Natural killer cell treated with Interleukin-12 subunit alpha and Interleukin-12 subunit beta and Interleukin-15 and Interleukin-18, amount 100 ng/mL, for 72 hours (primary cell): ENCODE data around the gene STX1A. TPM values are rescaled to one million over a fixed set of nuclear protein-coding genes. Genes with fewer than 3 reads are reported as not detected.

Experiments used
- ATAC-seq, 2 donors: fragments of 150-1000 bp; cut with Tn5 transposase in 1 of 2; sonication (Bioruptor Pico), chemical (Tn5 transposase) in 1 of 2; 2 replicates each; pipeline ENCODE4 v1.10.0; 2021
- DNase-seq: peaks from one replicate; pipeline ENCODE4 v3.0.0; 2022; ENCODE audit warnings: low spot score
- H3K27ac Mint-ChIP-seq, 2 donors: 1 replicate in 1 of 2; 2 replicates in 1 of 2; pipeline ENCODE4 v1.8.0; 2022; ENCODE audit warnings: mixed read lengths in 2 of 2, mild to moderate bottlenecking in 1 of 2, moderate library complexity in 1 of 2
- H3K27me3 Mint-ChIP-seq, 2 donors: 1 replicate in 1 of 2; 2 replicates in 1 of 2; pipeline ENCODE4 v1.8.0; 2022; ENCODE audit warnings: mixed read lengths in 2 of 2
- H3K36me3 Mint-ChIP-seq: one replicate; pipeline ENCODE4 v1.8.0; 2022; ENCODE audit warnings: mixed read lengths
- H3K4me1 Mint-ChIP-seq, 2 donors: 1 replicate in 1 of 2; 2 replicates in 1 of 2; pipeline ENCODE4 v1.8.0; 2022; ENCODE audit warnings: low read depth in 2 of 2, mixed read lengths in 2 of 2, mild to moderate bottlenecking in 1 of 2
- H3K4me3 Mint-ChIP-seq: one replicate; pipeline ENCODE4 v1.8.0; 2022; ENCODE audit warnings: mixed read lengths
- H3K9me3 Mint-ChIP-seq: 2 replicates; pipeline ENCODE4 v1.8.0; 2022; ENCODE audit warnings: mixed read lengths
- total RNA-seq, 2 donors: library from RNA; stranded (reverse); gene quantifications; one replicate each; pipeline ENCODE4 v1.2.3, GENCODE V29; 2022

The STX1A gene
- total RNA-seq, result 10 to 100 TPM; 17.8 to 23.2 TPM

DNA sequence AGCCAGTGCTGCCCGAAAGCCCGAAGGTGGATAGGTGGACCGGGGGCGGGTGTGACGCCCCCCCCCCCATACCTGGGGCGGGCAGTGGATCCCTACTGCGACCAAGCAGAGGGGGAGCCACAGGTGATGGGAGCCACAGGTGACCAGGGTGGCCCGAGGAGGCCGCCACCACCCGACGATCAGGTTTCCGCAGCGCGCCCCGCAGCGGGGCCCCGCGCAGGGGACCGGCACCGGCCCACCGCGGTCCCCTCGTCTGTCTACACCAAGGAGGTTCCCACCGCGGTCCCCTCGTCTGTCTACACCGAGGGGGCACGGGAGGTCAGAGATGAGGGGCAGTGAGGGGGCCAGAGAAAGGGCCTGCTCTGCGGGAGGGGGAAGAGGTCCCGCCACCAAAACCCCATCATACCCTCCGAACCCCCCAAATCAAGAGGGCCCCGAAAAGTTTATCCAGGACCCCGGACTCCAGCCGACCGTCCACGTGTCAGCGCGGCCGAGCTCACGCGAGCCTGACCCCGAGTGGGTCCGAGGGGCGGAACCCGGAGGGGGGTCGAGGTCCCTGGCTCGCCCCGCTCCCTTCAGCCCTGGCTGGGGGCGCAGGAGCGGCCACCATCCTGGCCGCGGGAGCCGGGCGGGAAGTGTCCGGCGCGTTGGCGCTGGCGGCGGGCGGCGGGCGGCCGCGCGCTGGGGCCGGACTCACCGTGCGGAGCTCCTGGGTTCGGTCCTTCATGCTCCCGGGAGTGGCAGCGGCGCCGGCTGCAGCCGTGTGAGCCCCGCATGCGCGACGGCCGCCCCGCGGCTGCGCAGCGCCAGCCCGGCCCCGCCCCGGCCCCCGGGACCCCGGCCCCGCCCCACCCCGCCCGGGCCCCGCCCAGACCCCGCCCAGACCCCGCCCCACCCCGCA is at the start of gene STX1A:
Gene STX1A, minus strand, starts transcription at position 765 of the 901 bp plus-strand sequence. Its CDS starts 38 bp downstream, at position 727.
- Mint-ChIP-seq H3K4me1 (peaks cover 18 to 27% of the 10 kb centered on the region in 2 donors), H3K9me3 (no peaks in the 10 kb centered on the region), H3K4me3 (peak within 1 kb of the TSS; percentile 85), H3K36me3 (no peaks in the 10 kb centered on the region), H3K27me3 (peaks cover 6 to 7% of the 10 kb centered on the region in 2 donors), H3K27ac (peak within 1 kb of the TSS; percentile 45 to 73)
- ATAC-seq (peak; percentile 88 to 94), DNase-seq (peak; percentile 83)

DNA sequence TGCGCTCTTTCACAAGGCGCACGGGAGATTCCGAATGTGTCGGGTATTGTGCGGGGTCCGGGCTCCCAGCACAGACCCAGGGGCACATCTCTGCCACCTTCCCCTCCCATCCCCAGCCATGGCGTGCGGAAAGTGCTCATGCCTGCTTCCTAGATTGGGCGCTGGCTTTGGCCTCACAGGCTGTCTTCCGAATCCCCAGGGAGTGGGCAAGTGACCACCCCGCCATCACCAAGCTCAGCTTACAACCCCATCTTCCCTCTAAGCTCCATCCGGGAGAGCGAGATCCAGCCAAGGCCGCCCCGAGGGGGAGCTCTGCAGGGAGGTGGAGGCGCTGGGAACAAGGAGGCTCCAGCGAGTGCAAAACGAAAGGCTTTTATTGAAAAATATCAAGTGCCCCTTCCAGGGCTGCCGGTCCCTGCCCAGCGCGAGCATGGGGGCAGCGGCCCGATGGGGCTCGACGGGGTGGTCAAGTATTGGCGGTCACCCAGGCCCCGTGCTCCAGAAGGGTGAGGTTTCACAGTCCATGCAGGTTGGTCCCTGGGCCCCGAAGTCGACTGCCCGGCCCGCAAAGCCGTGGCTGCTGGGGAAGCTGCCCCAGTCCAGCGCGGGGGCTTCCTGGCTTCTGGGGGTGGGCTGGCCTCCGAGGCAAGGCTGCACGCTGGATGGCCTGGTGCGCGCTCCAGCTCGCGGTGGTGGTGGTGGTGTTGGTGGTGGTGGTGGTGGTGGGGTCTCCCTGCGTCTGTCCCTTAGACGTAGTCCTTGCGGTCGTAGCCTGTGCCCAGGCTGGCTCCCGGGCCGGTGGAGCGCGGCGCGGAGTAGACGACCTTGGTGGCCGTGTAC is 49.4 kb upstream of the STX1A start:
- Mint-ChIP-seq H3K4me1 (no peaks in the 10 kb centered on the region), H3K27ac (no peak overlapping the region), H3K9me3 (no peaks in the 10 kb centered on the region), H3K4me3 (no peak overlapping the region), H3K27me3 (peaks cover 14 to 15% of the 10 kb centered on the region in 2 donors), H3K36me3 (no peaks in the 10 kb centered on the region)
- ATAC-seq, result no peak
- no peak for DNase-seq

DNA sequence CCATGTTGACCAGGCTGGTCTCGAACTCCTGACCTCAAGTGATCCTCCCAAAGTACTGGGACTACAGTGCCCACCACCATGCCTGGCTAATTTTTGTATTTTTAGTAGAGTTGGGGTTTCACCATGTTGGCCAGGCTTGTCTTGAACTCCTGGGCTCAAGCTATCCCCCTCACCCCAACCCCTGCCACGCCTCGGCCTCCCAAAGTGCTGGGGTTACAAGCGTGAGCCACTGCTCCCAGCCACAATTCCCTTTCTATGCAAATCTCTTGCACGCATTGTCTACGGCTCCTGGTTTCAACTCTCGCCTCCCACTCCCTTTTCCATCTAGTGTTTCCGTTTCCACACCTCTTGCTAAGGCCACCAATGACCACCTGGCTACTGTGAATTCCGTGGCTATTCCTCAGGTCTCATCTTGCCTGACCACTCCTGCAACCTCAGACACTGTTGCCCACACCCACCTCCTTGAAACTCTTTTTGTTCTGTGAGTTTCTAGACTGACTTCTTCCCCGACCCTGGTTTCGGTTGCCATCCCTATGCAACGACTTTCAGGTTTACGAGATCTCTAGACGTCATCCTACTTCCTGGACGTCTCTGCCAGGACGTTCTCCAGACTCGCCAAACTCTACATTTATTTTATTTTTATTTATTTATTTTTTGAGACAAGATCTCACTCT is 47.2 kb upstream of the STX1A start:
- ATAC-seq (no peak), DNase-seq (no peak)
- Mint-ChIP-seq H3K27me3 (peaks cover 13 to 18% of the 10 kb centered on the region in 2 donors), H3K4me3 (no peak overlapping the region), H3K4me1 (no peaks in the 10 kb centered on the region), H3K9me3 (no peaks in the 10 kb centered on the region), H3K36me3 (no peaks in the 10 kb centered on the region), H3K27ac (no peak overlapping the region)

DNA sequence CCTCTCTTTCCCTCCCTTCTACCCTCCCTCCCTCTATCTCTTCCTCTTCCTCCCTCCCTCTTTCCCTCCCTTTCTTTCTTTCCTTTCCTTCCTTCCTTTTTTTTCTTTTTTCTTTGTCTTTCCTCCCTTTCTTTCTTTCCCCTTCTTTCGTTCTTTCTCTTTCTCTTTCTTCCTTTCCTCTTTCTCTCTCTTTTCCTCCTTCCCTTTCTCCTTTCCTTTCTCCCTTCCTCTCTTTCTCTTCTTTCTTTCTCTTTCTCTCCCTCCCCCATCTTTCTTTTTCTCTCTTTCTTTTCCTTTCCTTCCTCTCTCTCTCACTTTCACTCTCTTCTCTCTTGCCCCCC is 43.2 kb upstream of the STX1A start:
- Mint-ChIP-seq H3K27ac (no peak overlapping the region), H3K9me3 (no peaks in the 10 kb centered on the region), H3K36me3 (no peaks in the 10 kb centered on the region), H3K27me3 (peaks cover 6 to 10% of the 10 kb centered on the region in 2 donors), H3K4me1 (no peaks in the 10 kb centered on the region), H3K4me3 (no peak overlapping the region)
- ATAC-seq (no peak), DNase-seq (no peak)

DNA sequence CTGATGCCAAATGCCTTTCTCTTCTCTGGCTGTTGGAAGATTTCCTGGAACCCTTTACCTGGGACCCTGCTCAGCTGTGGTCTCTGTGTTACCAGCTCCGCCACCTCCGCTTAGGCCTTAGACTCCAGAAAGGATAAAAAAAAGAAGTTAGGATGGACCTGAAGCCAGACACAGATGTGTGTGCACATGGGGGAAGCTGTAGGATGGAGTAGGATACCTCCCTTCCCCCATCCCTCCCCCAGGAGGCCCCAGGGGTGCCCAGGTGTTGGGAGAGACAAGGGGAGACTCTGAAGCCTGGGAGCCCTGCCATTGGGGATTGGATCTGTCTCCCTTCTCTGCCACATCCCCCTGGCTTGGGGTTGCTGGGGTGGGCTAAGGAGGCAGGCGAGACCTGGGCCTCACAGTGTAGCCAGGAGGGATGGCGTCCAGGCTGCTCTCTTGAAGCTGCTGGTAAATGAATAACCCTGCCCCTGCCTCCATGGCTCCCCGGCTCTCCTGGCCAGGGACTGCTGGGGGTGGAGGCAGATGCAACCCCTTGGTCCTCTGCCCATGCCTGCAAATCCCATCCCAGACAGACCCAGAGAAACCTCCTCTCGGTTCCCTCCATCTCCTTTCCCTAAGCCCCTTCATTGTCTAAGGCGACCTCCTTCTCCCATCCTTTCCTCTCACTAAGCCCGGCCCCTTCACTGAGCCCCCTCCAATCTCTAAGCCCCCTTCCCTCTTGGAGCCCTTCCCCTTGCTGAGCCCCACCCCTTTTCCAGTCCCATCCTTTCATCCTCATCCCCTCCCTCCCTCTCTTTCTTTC is 42.6 kb upstream of the STX1A start:
- H3K4me3 Mint-ChIP-seq, result no peak overlapping the region
- H3K36me3 Mint-ChIP-seq, result no peaks in the 10 kb centered on the region
- no peak for DNase-seq
- peaks cover 6 to 8% of the 10 kb centered on the region in 2 donors for H3K27me3 Mint-ChIP-seq
- no peaks in the 10 kb centered on the region for H3K4me1 Mint-ChIP-seq
- no peaks in the 10 kb centered on the region for H3K9me3 Mint-ChIP-seq
- ATAC-seq, result peak in 1 of 2 donors; percentile 50
- no peak overlapping the region for H3K27ac Mint-ChIP-seq

DNA sequence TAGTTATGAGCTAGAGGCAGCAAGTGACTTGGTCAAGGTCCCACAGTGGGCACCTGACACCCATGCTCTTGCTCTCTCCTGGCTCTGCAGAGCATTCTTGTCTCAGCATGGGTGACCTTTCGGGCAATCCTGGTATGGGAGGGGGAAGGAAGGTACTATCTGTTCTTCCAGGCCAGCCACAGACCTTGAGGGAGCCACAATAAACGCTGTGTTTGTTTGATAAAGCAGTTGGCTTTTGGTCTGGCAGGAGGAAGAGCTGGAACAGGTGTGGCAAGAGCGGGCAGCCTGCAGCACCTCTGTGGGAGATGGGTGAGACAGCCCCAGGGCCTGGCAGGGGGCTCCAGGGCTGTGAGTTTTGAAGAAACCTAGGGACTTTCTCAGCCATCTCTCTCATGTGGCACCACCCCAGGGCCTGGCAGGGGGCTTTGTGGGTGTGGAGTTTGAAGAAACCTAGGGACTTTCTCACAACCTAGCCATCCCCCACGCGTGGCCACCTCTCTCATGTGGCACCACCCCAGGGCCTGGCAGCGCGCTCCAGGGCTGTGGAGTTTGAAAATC is 39.2 kb upstream of the STX1A start:
- DNase-seq (peak; percentile 31), ATAC-seq (peak in 1 of 2 donors; percentile 13)
- no peaks in the 10 kb centered on the region for H3K9me3 Mint-ChIP-seq
- H3K27ac Mint-ChIP-seq, result no peak overlapping the region
- H3K36me3 Mint-ChIP-seq, result no peaks in the 10 kb centered on the region
- no peaks in the 10 kb centered on the region for H3K4me1 Mint-ChIP-seq
- H3K27me3 Mint-ChIP-seq, result peaks cover 0 to 6% of the 10 kb centered on the region in 2 donors
- H3K4me3 Mint-ChIP-seq, result no peak overlapping the region

DNA sequence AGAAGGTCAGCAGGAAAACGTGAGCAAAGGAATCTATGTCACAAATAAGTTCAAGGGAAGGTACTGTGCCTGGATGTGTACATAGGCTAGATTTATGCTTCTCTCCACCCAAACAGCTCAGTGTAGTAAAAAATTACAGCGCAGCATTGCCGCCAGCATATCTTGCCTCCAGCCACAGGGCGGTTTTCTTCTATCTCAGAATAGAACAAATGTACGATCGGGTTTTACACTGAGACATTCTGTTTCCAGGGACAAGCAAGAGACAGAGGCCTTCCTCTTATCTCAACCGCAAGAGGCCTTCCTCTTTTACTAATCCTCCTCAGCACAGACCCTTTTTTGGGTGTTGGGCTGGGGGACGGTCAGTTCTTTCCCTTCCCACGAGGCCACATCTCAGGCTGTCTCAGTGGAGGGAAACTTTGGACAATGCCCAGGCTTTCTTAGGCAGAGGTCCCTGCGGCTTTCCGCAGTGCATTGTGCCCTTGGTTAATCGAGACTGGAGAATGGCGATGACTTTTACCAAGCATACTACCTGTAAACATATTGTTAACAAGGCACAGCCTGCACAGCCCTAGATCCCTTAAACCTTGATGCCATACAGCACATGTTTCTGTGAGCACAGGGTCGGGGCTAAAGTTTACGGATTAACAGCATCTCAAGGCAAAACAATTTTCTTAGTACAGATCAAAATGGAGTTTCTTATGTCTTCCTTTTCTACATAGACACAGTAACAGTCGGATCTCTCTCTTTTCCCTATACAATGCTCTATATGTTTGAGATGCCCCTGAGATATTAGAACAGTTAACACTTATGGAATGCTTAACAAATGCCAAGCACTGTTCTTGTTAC is 30.7 kb upstream of the STX1A start:
- Mint-ChIP-seq H3K4me3 (no peak overlapping the region), H3K27ac (no peak overlapping the region), H3K36me3 (no peaks in the 10 kb centered on the region), H3K9me3 (no peaks in the 10 kb centered on the region), H3K27me3 (peaks cover 0 to 23% of the 10 kb centered on the region in 2 donors), H3K4me1 (no peaks in the 10 kb centered on the region)
- ATAC-seq (no peak), DNase-seq (peak; percentile 29)

DNA sequence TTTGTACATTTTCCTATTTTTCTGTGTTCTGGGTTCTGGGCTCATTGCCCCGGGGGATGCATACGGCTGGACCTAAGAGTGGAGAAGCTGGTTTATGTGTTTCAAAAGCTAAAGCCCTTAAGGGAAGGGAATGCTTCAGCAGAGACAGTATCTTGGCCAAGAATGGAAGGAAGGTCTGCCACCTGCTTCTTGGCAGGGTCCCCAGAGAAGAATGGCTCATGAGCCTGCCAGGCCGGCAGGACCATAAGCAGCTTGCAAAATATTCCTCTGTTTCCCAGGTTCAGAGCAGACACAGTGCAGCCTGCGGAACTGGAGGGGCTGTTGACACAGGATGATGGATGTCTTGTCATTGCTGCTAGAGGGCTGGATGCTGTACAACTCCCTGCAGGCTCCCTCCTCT is 26.9 kb upstream of the STX1A start:
- H3K9me3 Mint-ChIP-seq, result no peaks in the 10 kb centered on the region
- peaks cover 0 to 15% of the 10 kb centered on the region in 2 donors for H3K27me3 Mint-ChIP-seq
- H3K27ac Mint-ChIP-seq, result no peak overlapping the region
- H3K4me1 Mint-ChIP-seq, result no peaks in the 10 kb centered on the region
- no peaks in the 10 kb centered on the region for H3K36me3 Mint-ChIP-seq
- DNase-seq, result no peak
- no peak overlapping the region for H3K4me3 Mint-ChIP-seq
- no peak for ATAC-seq

DNA sequence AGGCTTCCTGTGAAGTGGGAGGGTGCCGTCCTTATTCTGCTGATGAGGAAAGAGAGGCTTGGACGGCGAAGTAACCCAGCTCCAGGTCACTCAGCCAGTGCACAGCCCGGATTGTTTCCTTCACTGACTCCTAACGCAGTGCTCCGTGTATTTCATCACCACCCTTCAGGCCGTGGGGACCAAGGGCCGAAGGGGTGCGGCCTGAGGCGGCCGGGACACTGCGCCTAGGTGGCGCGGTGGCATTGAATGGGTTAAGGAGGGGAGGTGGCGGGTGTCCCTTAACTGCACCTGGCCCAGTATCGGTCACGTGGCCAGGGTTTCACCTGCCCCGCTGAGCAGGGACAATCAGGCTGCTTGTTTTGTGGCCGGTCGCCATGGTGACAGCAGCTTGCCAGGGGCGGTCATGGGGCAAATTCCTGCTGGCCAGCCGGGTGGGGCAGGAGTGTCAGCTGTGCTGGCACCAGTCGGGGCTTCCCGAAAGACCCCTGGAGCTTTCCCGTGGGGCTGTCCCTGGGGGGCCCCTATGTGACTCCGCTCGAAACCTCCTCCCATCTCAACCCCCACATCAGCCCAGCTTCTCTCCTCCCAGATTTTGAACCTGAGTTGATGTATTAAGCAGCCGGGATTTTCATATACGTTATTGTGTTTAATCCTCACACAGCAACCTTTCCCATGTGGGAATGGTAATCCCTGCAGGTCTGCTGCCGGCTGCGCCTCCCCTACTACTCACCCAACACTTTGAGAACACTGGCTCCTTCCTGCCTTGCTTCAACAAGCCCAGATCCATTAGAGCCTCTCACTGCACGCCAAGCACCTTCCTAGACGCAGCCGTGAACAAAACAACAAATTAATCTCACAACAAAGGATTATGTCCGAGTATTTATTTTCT is 23.5 kb upstream of the STX1A start:
- no peak for DNase-seq
- Mint-ChIP-seq H3K36me3 (no peaks in the 10 kb centered on the region), H3K4me1 (peaks cover 3 to 6% of the 10 kb centered on the region in 2 donors), H3K4me3 (no peak overlapping the region), H3K27me3 (peaks cover 0 to 2% of the 10 kb centered on the region in 2 donors), H3K9me3 (no peaks in the 10 kb centered on the region), H3K27ac (no peak overlapping the region)
- ATAC-seq, result no peak

DNA sequence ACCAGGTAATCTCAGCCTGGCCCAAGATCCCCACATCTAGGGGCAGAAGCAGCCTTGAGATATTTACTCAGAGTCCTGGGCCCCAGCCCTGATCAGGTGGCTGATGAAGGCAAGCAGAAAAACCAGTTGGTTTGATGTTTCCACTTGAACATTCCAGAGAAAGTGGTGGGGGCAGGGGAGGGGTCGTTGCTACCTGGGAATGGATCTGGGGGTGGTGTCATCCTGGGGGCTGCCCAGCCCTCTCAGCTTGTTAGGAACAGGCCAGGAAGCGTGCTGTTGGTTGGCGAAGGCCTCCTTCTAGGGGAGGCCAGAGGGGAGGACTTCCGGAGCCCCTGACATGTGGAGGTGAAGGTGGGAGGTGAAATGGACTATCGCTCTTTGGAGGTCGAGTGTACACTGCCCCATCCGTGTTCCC is 22.9 kb upstream of the STX1A start:
- H3K9me3 Mint-ChIP-seq, result no peaks in the 10 kb centered on the region
- H3K36me3 Mint-ChIP-seq, result no peaks in the 10 kb centered on the region
- H3K4me1 Mint-ChIP-seq, result peaks cover 6 to 11% of the 10 kb centered on the region in 2 donors
- peaks cover 0 to 2% of the 10 kb centered on the region in 2 donors for H3K27me3 Mint-ChIP-seq
- ATAC-seq (no peak), DNase-seq (no peak)
- no peak overlapping the region for H3K27ac Mint-ChIP-seq
- H3K4me3 Mint-ChIP-seq, result no peak overlapping the region

DNA sequence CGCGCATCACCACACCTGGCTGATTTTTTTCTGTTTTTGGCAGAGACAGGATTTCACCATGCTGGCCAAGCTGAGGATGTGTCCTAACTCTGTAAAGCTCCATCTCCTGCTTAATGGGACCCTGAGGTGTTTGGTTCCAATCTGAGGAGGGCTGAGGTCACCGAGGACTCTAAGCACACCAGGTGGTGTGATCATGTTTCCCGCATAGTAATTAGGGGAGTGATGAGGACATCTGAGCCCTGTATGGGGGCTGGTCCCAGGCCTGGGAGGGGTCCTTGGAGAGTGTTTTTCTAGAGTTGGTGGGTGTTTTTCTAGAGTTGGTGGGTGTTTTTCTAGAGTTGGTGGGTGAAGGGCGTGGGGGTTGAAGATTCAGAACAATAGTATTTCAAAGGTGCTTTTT is 22.1 kb upstream of the STX1A start:
- no peak overlapping the region for H3K27ac Mint-ChIP-seq
- ATAC-seq, result no peak
- no peaks in the 10 kb centered on the region for H3K36me3 Mint-ChIP-seq
- H3K4me3 Mint-ChIP-seq, result no peak overlapping the region
- peaks cover 6 to 11% of the 10 kb centered on the region in 2 donors for H3K4me1 Mint-ChIP-seq
- no peak for DNase-seq
- peaks cover 0 to 2% of the 10 kb centered on the region in 2 donors for H3K27me3 Mint-ChIP-seq
- no peaks in the 10 kb centered on the region for H3K9me3 Mint-ChIP-seq
